HCT116 (cell line): Measurements from ENCODE around the gene TWNK. TPM values are rescaled to one million over a fixed set of nuclear protein-coding genes. Genes with fewer than 3 reads are reported as not detected.

Source experiments
- ATAC-seq: fragments of 200-7000 bp; cut with Tn5 transposase; 2 replicates; pipeline ENCODE4 v1.9.1; 2020; ENCODE audit warnings: mild to moderate bottlenecking, moderate library complexity
- BruUV-seq: library from RNA; stranded (reverse); fragments of 400-500 nt; replicated peaks from 2 replicates; lab custom pipeline; 2021; lab: Mats Ljungman, UMichigan
- CTCF ChIA-PET: fragments of 300-600 bp; sonication (Branson Sonifier 250); formaldehyde crosslinking; loops from one replicate; lab custom pipeline; 2021; ENCODE audit warnings: antibody characterized with exemption; lab: Charles Lee
- POLR2A ChIA-PET: fragments of 300-600, 350-600 bp; sonication (Branson Sonifier 250); formaldehyde crosslinking; loops from one replicate; lab custom pipeline; 2021; ENCODE audit warnings: antibody characterized with exemption; lab: Charles Lee
- RAD21 ChIA-PET, 2 experiments: fragments of 300-600 bp; sonication (Branson Sonifier 250); formaldehyde crosslinking; loops; one replicate each; lab custom pipeline; 2023; ENCODE audit warnings: low total read pairs in 2 of 2; ENCODE audit not compliant: uncharacterized antibody in 2 of 2, unreplicated experiment in 2 of 2, low non-redundant PET in 1 of 2; lab: Charles Lee
- DNase-seq: peaks from one replicate; pipeline ENCODE4 v3.0.0-alpha.2; 2010; ENCODE audit warnings: low read depth, low spot score
- H2AFZ ChIP-seq: fragments of 200-600 bp; shearing (Covaris generic), sonication (generic); 2 replicates; pipeline ENCODE4 v1.6.1; 2017; ENCODE audit warnings: low read depth, mixed run types, mixed read lengths, antibody characterized with exemption, low read length; ENCODE audit not compliant: poor library complexity, severe bottlenecking
- H3K27ac ChIP-seq: 2 replicates; pipeline ENCODE4 v1.5.1; 2012; ENCODE audit warnings: low read depth, low read length
- H3K27me3 ChIP-seq: fragments of 200-600 bp; sonication (generic); 2 replicates; pipeline ENCODE4 v1.6.1; 2016; ENCODE audit warnings: mixed run types, low read length, mixed read lengths; ENCODE audit not compliant: insufficient read depth
- H3K36me3 ChIP-seq, 2 experiments: fragments of 200-500 bp in 1 of 2; fragments of 200-600 bp in 1 of 2; sonication (Bioruptor generic) in 1 of 2; sonication (generic) in 1 of 2; 2 replicates each; pipeline versions ENCODE4 v1.5.1 to v1.6.1; 2014 to 2016; ENCODE audit warnings: low read length in 2 of 2, inconsistent platforms in 1 of 2, mixed read lengths in 1 of 2, mixed run types in 1 of 2; ENCODE audit not compliant: insufficient read depth in 2 of 2, control insufficient read depth in 1 of 2
- H3K4me1 ChIP-seq, 2 experiments: fragments of 200-600 bp in 1 of 2; sonication (generic) in 1 of 2; 2 replicates each; pipeline versions ENCODE4 v1.5.1 to v1.6.1; 2012 to 2017; ENCODE audit warnings: low read length in 2 of 2, inconsistent platforms in 1 of 2, mild to moderate bottlenecking in 1 of 2, mixed read lengths in 1 of 2, mixed run types in 1 of 2, moderate library complexity in 1 of 2; ENCODE audit not compliant: insufficient read depth in 2 of 2, control insufficient read depth in 1 of 2
- H3K4me2 ChIP-seq: fragments of 200-600 bp; sonication (generic); 2 replicates; pipeline ENCODE4 v1.6.1; 2017; ENCODE audit warnings: mixed run types, low read length, mixed read lengths
- H3K4me3 ChIP-seq, 2 experiments: fragments of 200-600 bp in 1 of 2; sonication (generic) in 1 of 2; replicated peaks in 1 of 2; 2 replicates each; pipeline ENCODE4 v1.5.1; 2011 to 2016; ENCODE audit warnings: low read length in 2 of 2, control low read depth in 1 of 2, low read depth in 1 of 2, mild to moderate bottlenecking in 1 of 2, mixed read lengths in 1 of 2, mixed run types in 1 of 2
- H3K79me2 ChIP-seq: fragments of 200-600 bp; sonication (generic); 2 replicates; pipeline ENCODE4 v1.6.1; 2017; ENCODE audit warnings: mild to moderate bottlenecking, mixed run types, low read length, moderate library complexity, mixed read lengths; ENCODE audit not compliant: insufficient read depth
- H3K9ac ChIP-seq: fragments of 200-600 bp; sonication (generic); 2 replicates; pipeline ENCODE4 v1.6.1; 2016; ENCODE audit warnings: low read length, mixed read lengths
- H3K9me2 ChIP-seq: fragments of 200-600 bp; sonication (generic), shearing (Covaris generic); 2 replicates; pipeline ENCODE4 v1.6.1; 2017; ENCODE audit warnings: mixed run types, mild to moderate bottlenecking, moderate library complexity; ENCODE audit not compliant: insufficient read depth
- H3K9me3 ChIP-seq, 2 experiments: fragments of 200-500 bp in 1 of 2; fragments of 200-600 bp in 1 of 2; sonication (Bioruptor generic) in 1 of 2; sonication (generic) in 1 of 2; 2 replicates each; pipeline ENCODE4 v1.6.1; 2014 to 2017; ENCODE audit warnings: low read length in 2 of 2, mixed read lengths in 2 of 2, inconsistent platforms in 1 of 2, low read depth in 1 of 2, mild to moderate bottlenecking in 1 of 2, mixed run types in 1 of 2, moderate library complexity in 1 of 2; ENCODE audit not compliant: control insufficient read depth in 1 of 2, insufficient read depth in 1 of 2
- H4K20me1 ChIP-seq: fragments of 200-600 bp; sonication (generic), shearing (Covaris generic); 2 replicates; pipeline ENCODE4 v1.6.1; 2017; ENCODE audit warnings: mixed run types, mild to moderate bottlenecking, moderate library complexity; ENCODE audit not compliant: insufficient read depth
- CTCF ChIP-seq, 3 experiments: fragments of 200-600 bp in 1 of 3; sonication (generic) in 1 of 3; IDR thresholded peaks in 2 of 3; conservative IDR thresholded peaks in 1 of 3; 2 replicates each; pipeline ENCODE4 v1.5.1; 2012 to 2017; ENCODE audit warnings: low read depth in 2 of 3, low read length in 2 of 3, antibody characterized with exemption in 1 of 3, borderline replicate concordance in 1 of 3, control low read depth in 1 of 3, mild to moderate bottlenecking in 1 of 3, mixed read lengths in 1 of 3, mixed run types in 1 of 3, moderate library complexity in 1 of 3; ENCODE audit not compliant: insufficient read depth in 1 of 3
- EGR1 ChIP-seq: IDR thresholded peaks from 2 replicates; pipeline ENCODE4 v1.6.1; 2012; ENCODE audit warnings: low read depth
- FOSL1 ChIP-seq: IDR thresholded peaks from 2 replicates; pipeline ENCODE4 v1.6.1; 2012; ENCODE audit warnings: low read depth
- SIN3A ChIP-seq: IDR thresholded peaks from 2 replicates; pipeline ENCODE4 v1.6.1; 2012; ENCODE audit warnings: low read depth
- TCF7L2 ChIP-seq: IDR thresholded peaks from 2 replicates; pipeline ENCODE4 v1.7.0; 2011; ENCODE audit warnings: borderline replicate concordance, inconsistent platforms; ENCODE audit not compliant: insufficient read depth, insufficient read length; ENCODE audit errors: extremely low read depth
- YY1 ChIP-seq: IDR thresholded peaks from 2 replicates; pipeline ENCODE4 v1.6.1; 2011; ENCODE audit warnings: low read length, low read depth, moderate library complexity, mild to moderate bottlenecking; ENCODE audit not compliant: insufficient replicate concordance; ENCODE audit errors: extremely low read depth
- intact Hi-C: fragments of 100-400 bp; cut with micrococcal nuclease; formaldehyde crosslinking; loops from 2 replicates; pipeline ENCODE4 v1.10.0; 2022
- total RNA-seq: library from RNA; stranded (reverse); gene quantifications from one replicate; pipeline ENCODE4 v1.2.1, GENCODE V29; 2021; ENCODE audit not compliant: unreplicated experiment
- TF ChIP-seq, protein P1 (sequence below): IDR thresholded peaks from 2 replicates; pipeline ENCODE4 v1.6.1; 2011; ENCODE audit warnings: mild to moderate bottlenecking, low read length, moderate library complexity; ENCODE audit not compliant: insufficient replicate concordance; ENCODE audit errors: extremely low read depth

Gene TWNK
- total RNA-seq, 1 experiment from 2014 or later = 42.1 TPM

GRCh38 chr10:101018118-101018599 is 30.8 kb downstream of the TWNK start:
- H4K20me1 ChIP-seq = no peaks in the 10 kb centered on the region
- H3K9me2 ChIP-seq = no peaks in the 10 kb centered on the region
- CTCF ChIA-PET = interaction anchor here (0.6 to 5.0 kb wide), 17 partner anchors 9 to 426 kb away, joined by 3 to 98 read pairs (median 11); partner anchors contain the start of genes LZTS2, PDZD7 and SFXN3
- peak overlapping the region; percentile 65 for H3K4me2 ChIP-seq
- H3K4me1 ChIP-seq = peaks cover 12 to 36% of the 10 kb centered on the region in 2 experiments
- POLR2A ChIA-PET = interaction anchor here (0.9 kb wide), 1 partner anchor 9 kb away, joined by 3 read pairs; no protein-coding TSS in a partner anchor
- H3K4me3 ChIP-seq = no peak overlapping the region
- BruUV-seq = no TSS peak
- no peak for TF ChIP-seq EGR1
- TF ChIP-seq TCF7L2 = no peak
- no peak for TF ChIP-seq YY1
- TF ChIP-seq CTCF (IDR thresholded peaks at IDR 0.05 in 2 of 3, conservative IDR thresholded peaks at IDR 0.05 in 1 of 3; ENCODE audit: borderline replicate concordance in 1 of 3, insufficient read depth in 1 of 3, low read depth in 2 of 3, low read length in 2 of 3) = no peak
- TF ChIP-seq FOSL1 = no peak
- TF ChIP-seq SIN3A = no peak
- TF ChIP-seq, protein P1, sequence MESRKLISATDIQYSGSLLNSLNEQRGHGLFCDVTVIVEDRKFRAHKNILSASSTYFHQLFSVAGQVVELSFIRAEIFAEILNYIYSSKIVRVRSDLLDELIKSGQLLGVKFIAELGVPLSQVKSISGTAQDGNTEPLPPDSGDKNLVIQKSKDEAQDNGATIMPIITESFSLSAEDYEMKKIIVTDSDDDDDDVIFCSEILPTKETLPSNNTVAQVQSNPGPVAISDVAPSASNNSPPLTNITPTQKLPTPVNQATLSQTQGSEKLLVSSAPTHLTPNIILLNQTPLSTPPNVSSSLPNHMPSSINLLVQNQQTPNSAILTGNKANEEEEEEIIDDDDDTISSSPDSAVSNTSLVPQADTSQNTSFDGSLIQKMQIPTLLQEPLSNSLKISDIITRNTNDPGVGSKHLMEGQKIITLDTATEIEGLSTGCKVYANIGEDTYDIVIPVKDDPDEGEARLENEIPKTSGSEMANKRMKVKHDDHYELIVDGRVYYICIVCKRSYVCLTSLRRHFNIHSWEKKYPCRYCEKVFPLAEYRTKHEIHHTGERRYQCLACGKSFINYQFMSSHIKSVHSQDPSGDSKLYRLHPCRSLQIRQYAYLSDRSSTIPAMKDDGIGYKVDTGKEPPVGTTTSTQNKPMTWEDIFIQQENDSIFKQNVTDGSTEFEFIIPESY = no peak
- DNase-seq = no peak
- no peaks in the 10 kb centered on the region for H3K36me3 ChIP-seq
- no peak overlapping the region for H2AFZ ChIP-seq
- H3K27ac ChIP-seq = no peak overlapping the region
- intact Hi-C loops = loop anchor here (2.0 to 10.0 kb wide), 3 partner anchors 49 to 673 kb away; partner anchors contain the start of genes PAX2 and SCD
- no peaks in the 10 kb centered on the region for H3K79me2 ChIP-seq
- RAD21 ChIA-PET = interaction anchor here (1.4 to 2.0 kb wide), 3 partner anchors 22 to 124 kb away, joined by 3 to 7 read pairs (median 6); no protein-coding TSS in a partner anchor
- peak overlapping the region; percentile 56 for H3K9ac ChIP-seq
- no peaks in the 10 kb centered on the region for H3K27me3 ChIP-seq
- H3K9me3 ChIP-seq = no peaks in the 10 kb centered on the region
- ATAC-seq = no peak; the same call in 1 of the 2 replicates
